ENCODE measurements around the gene FPR2. TPM values are rescaled to one million over a fixed set of nuclear protein-coding genes. Genes with fewer than 3 reads are reported as not detected.
"Not testable (repeated sequence)": the region's sequence is repeated elsewhere in the genome, so short reads cannot be mapped to it uniquely, and the experiment has no call there.

FPR2 gene
- total RNA-seq, 1 donor from 2014 or later: 0.95 TPM

DNA sequence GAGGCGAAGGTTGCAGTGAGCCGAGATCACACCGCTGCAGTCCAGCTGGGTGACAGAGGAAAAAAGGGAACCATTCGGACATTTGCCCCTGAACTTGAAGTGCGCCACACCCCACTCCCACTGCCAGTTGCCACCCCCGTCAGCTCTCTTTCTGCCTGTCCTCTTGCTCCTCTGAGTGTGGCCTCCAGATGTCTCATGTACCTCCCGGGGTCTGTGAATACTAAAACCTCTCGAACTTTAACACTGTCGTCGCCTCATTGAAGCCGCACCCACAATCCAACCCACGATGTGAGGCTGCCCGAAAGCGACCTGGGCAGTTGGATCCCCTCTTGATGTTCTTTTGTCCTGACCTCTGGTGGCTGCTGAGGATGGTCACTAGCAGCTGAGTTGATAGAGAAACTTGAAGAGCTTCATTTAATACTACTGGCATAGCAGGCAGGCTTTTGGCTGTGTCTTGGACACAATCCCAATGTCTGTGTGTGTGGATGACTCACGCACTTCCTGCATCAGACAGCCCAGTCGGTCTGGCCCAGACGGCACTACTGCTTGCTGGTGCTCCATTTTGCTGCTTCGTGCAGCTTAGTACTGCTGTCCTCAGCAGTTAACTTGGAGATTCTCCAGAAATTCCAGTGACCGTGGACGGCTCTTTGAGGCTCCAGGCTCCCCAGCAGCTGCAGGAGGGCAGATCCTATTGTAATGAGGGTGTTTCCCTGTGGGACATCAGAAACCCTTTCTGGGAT is 38.2 kb downstream of the FPR2 start:
- peak; percentile 95 for ATAC-seq
- intact Hi-C loops (cut with DNase I): no loop called here
- DNase-seq (ENCODE audit: missing footprints): peak; percentile 92

DNA sequence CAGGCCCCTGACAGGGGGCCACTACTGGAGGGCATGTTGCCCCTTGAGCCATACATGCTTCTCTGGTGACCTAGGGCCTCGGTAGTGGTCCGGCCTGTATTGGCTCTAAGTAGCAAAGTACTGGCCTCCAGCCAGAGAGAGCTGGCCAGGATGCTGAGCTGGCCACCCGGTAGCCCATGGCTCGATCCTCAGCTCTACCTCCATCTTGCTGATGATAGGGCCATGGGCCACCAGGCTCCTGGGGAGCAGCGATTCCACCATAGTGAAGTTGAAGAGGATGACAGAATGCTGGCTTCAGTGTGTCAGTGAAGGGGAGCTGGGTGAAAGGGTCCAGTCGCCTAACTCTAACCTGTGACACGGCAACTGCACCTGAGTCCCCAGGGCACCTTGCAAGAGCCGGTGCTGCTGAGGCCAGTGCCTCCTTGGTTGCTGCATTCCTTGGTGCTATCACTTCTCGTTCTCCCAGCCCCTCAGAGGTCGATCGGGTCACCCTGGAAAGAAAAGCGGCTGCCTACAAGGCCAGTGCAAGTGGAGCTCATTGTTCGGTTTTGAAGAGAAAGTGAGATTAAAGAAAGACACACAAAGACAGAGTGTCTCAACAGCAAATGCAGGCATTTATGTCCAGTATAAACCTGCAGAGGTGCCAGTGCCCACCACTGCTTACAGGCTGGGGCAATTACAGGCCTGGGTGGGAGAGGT is 38.9 kb downstream of the FPR2 start:
- DNase-seq (ENCODE audit: missing footprints): no peak
- intact Hi-C loops (cut with DNase I): loop anchor here (2.0 to 5.0 kb wide), 3 partner anchors 98 to 433 kb away; partner anchors contain the start of gene ETFB
- ATAC-seq: peak; percentile 45

DNA sequence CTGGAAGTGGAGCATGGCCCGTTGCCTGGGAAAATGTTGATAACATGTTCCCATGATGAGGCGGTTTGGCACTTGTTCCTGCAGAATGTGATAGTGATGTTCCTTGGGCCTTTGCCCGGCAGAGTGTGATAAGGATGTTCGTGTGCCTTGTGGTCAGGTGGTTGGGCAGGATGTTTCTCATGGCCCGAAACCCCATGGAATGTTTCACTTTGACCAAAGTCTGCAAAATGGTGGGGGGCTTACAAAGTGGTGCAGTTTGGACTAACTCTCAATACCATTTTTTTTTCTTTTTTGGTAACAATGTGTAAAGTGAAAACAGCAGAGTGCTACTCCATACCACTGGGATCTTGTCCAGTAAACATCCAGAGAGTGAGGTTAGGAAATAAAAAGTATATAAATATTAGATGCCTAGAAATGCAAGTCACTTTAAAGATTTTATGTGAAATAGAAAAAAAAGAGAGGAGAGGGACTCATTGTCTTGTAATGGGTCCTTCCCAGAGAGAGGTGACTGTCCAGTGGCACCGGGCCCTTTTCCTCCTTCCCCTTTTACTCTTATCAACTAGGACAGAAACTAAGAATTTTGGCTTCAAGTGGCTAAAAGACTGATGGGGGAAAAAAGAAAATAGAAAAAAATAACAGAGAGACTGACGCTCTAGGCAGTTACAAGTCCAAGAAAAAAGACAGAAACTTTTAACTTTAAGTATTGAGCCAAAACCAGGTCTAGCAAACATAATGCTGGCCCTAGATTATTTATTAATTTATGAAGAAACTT is 39.7 kb downstream of the FPR2 start:
- DNase-seq (ENCODE audit: missing footprints): peak; percentile 88
- intact Hi-C loops (cut with DNase I): loop anchor here (2.0 to 5.0 kb wide), 3 partner anchors 98 to 434 kb away; partner anchors contain the start of gene ETFB
- peak; percentile 78 for ATAC-seq

DNA sequence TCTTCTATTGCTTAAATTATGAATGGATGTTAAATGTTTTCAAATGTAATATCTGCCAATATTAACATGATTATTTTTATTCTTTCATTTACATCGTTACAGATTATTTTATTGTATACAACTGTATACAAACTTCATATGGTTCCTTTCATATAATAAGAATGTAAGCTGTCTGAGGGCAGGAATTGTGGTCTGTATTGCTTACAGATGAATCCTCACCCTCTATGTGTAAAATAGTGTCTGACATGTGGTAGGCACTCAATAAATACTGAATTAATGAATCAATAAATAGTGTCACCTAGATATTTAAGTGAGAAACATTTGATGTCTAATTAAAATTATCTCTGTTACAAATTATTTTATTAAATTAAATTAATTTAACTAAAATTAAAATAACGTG is 41.8 kb downstream of the FPR2 start:
- DNase-seq (ENCODE audit: missing footprints) (no peak), ATAC-seq (no peak)
- intact Hi-C loops (cut with DNase I): loop anchor here (5.0 kb wide), 1 partner anchor 100 kb away; no protein-coding TSS in a partner anchor

DNA sequence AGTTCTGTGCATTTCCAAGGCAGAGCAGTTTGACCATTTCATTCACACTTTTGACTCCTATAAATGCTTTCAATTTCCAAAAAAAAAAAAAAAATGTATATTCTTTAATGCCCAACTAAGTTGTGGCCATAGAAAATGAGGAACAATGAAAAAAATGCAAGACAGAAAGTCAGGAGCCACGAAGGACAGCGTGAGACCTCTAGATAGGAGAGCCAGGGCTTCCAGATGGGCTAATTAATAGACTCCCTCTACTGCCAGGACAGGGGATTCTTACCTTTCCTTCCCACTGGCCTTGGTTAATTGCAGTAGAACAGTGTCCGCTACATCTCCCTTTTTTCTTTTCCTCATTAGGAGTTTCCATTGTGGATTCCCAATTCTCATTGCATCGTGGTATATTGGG is 42.5 kb downstream of the FPR2 start:
- intact Hi-C loops (cut with DNase I): loop anchor here (5.0 kb wide), 1 partner anchor 101 kb away; no protein-coding TSS in a partner anchor
- ATAC-seq (no peak), DNase-seq (ENCODE audit: missing footprints) (no peak)

DNA sequence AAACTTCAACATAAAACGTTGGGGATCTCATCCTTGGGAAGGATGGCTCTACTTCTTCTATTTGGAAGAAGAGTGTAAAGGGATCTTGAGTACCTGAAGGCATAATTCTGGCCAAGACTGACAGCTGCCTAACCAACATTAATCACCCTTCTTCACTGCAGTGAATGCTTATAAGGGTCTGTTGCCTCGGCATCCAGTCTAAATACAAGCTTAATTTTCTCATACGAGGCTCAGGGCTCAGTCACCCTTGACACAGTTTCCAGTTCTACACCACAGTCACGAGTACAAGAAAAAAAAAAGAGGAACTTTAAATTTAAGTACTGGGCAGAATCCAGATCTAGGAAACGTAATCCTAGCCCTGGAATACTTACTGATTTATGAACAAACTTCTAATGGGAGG is 43.0 kb downstream of the FPR2 start:
- intact Hi-C loops (cut with DNase I): loop anchor here (5.0 kb wide), 1 partner anchor 102 kb away; no protein-coding TSS in a partner anchor
- DNase-seq (ENCODE audit: missing footprints) (no peak), ATAC-seq (no peak)

DNA sequence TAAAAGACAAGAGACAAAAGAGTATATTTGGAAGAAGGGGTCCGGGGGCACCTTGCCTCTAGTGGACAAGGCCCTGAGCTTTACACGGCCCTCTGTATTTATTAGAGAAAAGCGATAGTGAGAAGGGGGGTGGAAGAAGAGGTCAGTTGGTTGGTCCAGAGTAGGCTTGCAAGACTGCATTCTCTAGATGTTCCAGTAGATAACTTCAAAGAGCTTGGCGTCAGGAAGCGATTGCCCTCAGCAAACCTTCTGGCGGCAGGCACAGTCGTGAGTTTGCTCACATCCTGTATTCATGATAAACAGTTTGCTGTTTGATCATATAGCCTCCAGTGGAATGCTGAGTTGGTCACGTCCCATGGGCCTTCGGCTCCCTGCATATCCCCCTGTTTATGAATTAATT is 43.8 kb downstream of the FPR2 start:
- not testable (repeated sequence) for ATAC-seq; DNase-seq (ENCODE audit: missing footprints)
- intact Hi-C loops (cut with DNase I): loop anchor here (5.0 kb wide), 1 partner anchor 102 kb away; no protein-coding TSS in a partner anchor

DNA sequence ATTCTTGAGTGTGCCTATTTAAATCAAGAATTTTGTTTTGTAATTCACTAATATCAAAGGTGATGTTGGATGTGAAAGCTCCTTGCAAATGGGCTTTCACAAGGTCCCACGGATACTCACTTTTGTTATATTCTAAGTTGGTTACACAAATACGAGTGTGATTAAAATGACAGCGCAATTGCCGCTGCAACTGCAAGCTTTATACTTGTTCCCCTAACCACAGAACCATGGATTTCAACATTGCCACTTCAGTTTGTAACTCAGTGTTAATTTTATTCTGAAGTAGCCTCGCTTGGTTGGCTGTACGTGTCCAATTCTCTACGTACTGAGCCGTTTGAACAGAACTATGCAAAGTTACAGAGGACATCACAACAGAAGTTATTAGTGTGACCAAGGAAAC is 44.4 kb downstream of the FPR2 start:
- intact Hi-C loops (cut with DNase I); DNase-seq (ENCODE audit: missing footprints); ATAC-seq: not testable (repeated sequence)

DNA sequence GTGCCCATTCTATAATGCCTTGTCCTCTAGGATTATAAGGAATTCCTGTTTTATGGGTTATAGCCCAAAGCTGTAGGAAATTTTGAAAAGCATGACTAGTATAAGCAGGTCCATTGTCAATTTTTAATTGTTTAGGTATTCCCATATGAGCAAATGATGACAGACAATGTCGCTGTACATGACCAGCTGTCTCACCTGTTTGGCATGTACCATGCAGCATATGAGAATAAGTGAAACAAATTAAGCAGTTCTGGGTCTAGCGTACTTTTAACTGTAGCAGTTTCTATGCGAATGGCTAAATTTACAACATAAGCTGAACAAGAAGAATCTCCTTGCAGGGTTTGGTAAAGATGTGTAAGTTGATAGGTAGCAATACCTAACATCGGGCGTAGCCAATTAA is 45.6 kb downstream of the FPR2 start:
- DNase-seq (ENCODE audit: missing footprints); ATAC-seq; intact Hi-C loops (cut with DNase I): not testable (repeated sequence)

DNA sequence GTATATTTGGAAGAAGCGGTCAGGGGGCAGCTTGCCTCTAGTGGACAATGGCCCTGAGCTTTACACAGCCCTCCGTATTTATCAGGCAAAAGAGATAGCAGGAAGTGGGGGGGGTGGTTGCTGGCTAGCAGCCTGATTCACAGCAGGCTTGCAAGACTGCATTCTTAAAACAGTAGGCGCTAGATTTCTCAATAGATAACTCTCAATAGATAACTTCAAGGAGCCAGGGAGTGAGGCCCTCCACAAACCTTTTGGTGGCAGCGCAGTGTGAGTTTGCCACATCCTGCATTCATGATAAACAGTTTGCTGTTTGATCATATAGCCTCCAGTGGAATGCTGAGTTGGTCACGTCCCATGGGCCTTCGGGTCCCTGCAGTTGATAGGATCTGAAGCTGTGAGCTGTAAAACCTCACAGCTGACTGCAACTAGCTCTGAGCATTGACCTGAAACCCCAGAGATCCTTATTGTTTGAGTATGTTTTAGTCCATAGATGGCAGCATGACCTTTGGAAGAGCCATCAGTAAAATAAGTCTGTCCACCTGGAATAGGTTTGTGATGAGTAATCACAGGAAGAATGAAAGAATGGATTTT is 46.2 kb downstream of the FPR2 start:
- intact Hi-C loops (cut with DNase I): no loop called here
- ATAC-seq (no peak), DNase-seq (ENCODE audit: missing footprints) (no peak)

DNA sequence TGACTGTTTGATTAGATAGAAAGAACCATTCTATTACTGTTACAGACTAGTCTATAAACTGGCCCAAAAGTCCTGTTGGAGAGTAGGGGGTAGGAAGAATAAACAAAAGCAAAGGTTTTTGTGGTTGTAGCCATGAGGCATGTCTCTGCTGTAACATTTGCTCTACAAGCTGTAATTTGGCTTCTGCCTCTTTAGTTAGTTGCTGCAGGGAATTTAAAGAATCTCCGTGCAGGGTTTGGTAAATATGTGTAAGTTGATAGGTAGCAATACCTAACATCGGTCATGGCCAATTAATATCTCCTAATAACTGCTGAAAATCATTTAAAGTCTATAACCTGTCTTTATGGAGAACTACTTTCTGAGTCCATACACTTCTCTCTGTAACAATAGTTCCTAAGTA is 46.9 kb downstream of the FPR2 start:
- intact Hi-C loops (cut with DNase I): no loop called here
- ATAC-seq: no peak
- DNase-seq (ENCODE audit: missing footprints): no peak

DNA sequence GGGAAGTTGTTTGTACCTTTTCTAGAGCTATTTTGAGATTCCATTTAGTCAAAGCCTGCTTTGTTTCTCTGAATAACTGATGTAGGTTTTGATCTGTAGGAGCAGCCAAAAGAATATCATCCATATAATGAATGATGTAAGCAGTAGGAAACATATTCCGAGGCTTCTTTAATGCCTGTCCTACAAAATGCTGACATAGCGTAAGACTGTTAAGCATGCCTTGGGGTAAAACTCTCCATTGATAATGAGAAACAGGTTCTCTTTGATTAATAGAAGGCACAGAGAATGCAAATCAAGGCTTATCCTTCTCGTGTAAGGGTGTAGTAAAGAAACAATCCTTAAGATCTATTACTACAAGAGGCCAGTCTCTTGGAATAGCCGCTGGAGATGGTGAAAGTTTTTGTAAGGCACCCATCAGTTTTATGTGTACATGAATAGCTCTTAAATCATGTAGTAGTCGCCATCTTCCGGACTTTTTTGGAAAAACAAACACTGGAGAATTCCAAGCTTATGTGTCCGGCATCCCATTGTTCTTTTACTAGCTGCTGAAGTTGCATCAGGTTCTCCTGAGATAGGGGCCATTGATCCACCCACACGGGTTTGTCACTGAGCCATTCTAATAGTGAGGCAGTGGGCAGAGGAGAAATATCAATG is 47.5 kb downstream of the FPR2 start:
- DNase-seq (ENCODE audit: missing footprints) (no peak), ATAC-seq (no peak)
- intact Hi-C loops (cut with DNase I): no loop called here

DNA sequence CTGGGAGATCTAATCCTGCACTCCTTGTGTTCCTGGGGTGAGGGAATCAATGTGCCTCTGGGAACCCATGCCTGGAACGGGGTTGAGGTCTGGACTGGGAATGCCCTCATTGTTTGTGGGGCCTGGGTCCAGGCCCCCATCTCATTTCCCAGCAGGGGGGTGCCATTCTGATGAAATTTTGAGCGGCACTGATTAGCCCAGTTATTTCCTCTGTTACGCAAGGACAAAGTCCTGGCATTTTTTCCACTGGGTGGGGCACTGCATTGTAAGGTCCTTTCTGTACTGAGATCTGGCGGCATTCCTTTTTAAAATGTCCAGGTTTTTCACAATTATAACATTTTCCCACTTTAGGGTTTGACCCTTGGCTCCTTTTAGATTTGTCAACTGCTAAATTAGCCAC is 48.8 kb downstream of the FPR2 start:
- DNase-seq (ENCODE audit: missing footprints) (no peak), ATAC-seq (no peak)
- intact Hi-C loops (cut with DNase I): loop anchor here (5.0 kb wide), 1 partner anchor 32 kb away; no protein-coding TSS in a partner anchor

DNA sequence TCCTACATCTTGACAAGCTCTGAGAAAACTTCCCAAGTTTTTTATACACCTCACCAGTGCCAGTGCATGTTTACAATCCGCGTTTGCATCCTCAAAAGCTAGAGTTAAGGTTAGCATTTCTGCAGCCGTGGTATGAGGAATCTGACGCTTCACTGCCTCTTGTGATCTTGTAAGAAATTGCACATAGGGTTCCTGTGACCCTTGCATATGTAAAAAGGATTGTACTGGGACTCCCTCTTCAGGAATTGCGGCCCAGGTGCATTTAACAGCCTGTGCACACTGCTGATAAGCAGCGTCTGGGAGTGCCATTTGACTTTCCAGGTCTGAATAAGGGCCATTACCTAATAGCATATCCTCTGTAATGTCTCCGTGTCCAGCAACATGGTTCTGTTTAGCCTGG is 49.2 kb downstream of the FPR2 start:
- ATAC-seq: no peak
- intact Hi-C loops (cut with DNase I): loop anchor here (5.0 kb wide), 1 partner anchor 33 kb away; no protein-coding TSS in a partner anchor
- DNase-seq (ENCODE audit: missing footprints): no peak

DNA sequence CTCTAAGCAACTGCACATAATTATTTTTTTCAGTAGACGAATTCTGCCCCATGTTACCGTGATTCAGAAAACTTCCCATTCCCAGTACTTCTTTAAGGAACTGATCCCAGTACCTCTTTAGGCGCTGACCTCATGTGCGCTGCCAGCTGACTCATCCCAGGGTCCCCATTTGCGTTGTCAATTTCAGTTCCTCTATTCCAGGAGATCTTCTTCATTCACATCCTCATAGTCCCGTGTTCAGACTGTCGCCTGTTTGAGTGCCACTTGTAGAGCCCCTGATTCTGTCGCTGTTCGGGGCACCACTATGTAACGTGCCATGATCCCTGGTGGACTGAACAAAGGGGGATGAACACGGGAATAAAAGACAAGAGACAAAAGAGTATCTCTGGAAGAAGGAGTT is 50.4 kb downstream of the FPR2 start:
- intact Hi-C loops (cut with DNase I): loop anchor here (5.0 kb wide), 1 partner anchor 34 kb away; no protein-coding TSS in a partner anchor
- DNase-seq (ENCODE audit: missing footprints): no peak
- peak; percentile 68 for ATAC-seq

DNA sequence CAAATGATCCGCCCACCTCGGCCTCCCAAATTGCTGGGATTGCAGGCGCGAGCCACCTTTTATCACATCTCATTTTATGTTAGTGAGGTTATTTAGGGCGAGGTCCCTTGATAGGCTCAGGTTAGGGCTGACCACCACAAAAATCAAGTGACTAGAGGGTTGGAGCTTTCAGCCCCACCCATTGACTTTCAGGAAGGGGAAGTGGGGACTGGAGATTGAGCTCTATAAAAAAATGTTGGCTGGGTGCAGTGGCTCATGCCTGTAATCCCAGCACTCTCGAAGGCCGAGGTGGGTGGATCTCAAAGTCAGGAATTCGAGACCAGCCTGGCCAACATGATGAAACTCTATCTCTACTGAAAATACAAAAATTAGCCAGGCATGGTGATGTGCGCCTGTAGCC is 54.1 kb downstream of the FPR2 start:
- no peak for DNase-seq (ENCODE audit: missing footprints)
- intact Hi-C loops (cut with DNase I): no loop called here
- ATAC-seq: no peak

DNA sequence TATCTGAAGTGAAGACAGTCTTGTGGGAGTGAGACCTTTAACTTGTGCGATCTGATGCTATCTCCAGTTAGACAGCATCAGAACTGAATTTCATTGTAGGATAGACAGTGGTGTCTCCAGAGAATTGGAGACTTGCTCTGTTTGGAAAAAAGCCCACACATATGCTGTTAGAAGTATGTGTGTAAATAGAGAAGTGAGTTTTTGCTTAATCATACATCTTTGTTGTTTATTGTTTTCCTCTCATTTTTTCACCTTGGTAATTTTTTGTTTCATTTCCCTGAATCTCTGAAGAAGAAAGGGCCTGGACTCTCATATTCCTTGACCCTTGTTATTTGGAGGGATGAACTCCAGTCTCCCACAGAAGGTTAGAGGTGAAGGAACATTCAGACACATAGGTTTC is 55.7 kb downstream of the FPR2 start:
- intact Hi-C loops (cut with DNase I): no loop called here
- DNase-seq (ENCODE audit: missing footprints): no peak
- no peak for ATAC-seq

DNA sequence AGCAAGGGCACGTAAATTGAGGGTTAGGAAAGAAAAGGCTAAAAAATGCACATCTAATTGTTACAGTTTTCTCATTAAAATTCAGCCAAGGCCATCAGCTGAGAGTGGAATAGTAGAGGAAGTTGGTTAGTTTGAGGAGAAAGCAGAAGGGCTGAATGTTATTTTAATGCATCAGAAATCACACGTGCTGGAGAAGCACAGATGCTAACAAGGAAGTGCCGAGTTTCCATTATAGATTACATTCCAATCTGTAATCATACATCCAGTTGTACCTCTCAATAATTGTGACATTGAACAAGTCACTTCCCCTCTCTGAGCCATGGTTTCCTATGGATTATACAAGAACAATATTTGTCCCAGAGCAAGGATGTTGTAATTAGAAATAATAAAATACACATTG is 59.0 kb downstream of the FPR2 start:
- no peak for ATAC-seq
- intact Hi-C loops (cut with DNase I): no loop called here
- DNase-seq (ENCODE audit: missing footprints): no peak
